Activated T-helper 9 cell treated with anti-CD3 and anti-CD28 coated beads, Interleukin-2, amount 50 U/mL, for 16 hours (primary cell): Measurements from ENCODE around the gene DNAH3.
A peak's percentile ranks its signal among the peaks of the same experiment; 100 is the strongest.
"Not testable (repeated sequence)": the region's sequence is repeated elsewhere in the genome, so short reads cannot be mapped to it uniquely, and the experiment has no call there.

Experiments used
- DNase-seq: peaks from one replicate; pipeline ENCODE4 v3.0.0-alpha.2; 2020; ENCODE audit warnings: low read depth

The DNAH3 gene

DNA sequence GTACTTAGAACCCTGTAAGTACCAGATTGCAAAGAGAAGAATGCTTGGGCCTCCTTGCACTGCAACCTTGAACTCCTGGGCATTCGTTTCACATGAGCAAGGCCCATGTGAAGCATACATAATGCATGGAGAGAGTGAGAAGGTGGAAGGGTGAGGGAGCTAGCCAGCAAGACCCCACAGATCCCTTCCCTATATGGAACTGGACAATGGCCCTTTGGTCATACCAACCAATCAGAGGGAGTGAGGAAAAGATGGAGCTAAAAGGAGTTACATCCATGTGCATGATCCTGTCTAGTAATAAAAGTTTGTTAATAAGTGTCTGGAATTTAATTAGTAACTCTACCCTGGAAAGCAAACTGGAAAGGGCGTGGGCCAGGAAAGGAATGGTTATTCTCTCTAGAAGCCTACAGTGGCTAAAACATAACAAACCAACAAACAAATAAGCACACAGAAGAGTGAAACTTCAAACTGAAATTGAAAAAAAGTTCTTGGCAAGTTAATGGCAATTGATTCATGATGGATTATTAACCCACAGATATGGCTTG lies 29.6 kb downstream of the DNAH3 start:
- no peak for DNase-seq

DNA sequence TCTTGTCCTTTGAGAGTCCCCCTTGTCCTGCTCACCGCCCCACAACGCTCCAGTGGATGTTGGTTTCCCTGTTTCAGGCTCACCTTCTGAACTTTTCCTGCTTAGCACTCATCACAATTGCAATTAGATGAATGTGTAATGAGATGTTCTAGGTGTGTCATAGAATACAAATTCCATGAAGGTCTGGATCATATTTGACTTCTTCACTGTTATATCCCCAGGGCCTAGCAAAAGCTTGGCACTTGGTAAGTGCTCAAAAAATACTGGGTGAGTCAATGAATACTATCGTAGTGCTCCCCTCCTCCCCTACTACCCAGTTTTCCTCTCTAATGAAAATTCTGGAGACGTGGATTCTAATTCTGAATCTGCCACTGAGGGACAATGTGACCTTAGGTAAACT lies 33.1 kb downstream of the DNAH3 start:
- no peak for DNase-seq

DNA sequence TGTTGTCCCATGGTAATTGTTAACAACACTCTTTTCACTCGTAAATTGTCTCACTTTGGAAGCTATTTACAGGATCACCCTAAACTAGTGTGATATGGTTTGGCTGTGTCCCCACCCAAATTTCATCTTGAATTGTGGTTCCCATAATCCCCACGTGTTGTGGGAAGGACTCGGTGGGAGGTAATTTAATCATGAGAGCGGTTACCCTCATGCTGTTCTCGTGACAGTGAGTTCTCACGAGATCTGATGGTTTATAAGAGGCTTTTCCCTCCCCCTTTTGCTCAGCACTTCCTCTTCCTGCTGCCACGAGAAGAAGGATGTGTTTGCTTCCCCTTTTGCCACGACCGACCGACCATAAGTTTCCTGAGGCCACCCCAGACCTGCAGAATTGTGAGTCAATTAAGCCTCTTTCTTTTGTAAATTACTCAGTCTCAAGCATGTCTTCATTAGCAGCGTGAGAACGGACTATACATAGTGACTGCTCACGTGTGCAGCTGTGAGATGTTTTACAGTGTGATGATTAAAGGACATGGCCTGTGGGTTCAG lies 34.4 kb downstream of the DNAH3 start:
- no peak for DNase-seq

DNA sequence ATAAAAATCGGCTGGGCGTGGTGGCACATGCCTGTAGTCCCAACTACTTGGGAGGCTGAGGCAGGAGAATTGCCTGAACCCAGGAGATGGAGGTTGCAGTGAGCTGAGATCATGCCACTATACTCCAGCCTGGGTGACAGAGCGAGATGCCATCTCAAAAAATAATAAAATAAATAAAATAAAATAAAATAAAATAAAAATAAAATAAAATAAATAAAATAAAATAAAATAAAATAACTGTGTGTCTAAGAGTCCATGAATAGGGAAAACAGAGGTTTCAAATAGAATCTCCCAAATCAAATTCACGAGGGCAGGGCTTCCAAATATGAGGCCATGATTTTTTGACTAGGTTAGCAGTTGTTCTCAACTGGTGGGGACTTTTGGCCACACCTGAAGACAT lies 35.1 kb downstream of the DNAH3 start:
- not testable (repeated sequence) for DNase-seq

DNA sequence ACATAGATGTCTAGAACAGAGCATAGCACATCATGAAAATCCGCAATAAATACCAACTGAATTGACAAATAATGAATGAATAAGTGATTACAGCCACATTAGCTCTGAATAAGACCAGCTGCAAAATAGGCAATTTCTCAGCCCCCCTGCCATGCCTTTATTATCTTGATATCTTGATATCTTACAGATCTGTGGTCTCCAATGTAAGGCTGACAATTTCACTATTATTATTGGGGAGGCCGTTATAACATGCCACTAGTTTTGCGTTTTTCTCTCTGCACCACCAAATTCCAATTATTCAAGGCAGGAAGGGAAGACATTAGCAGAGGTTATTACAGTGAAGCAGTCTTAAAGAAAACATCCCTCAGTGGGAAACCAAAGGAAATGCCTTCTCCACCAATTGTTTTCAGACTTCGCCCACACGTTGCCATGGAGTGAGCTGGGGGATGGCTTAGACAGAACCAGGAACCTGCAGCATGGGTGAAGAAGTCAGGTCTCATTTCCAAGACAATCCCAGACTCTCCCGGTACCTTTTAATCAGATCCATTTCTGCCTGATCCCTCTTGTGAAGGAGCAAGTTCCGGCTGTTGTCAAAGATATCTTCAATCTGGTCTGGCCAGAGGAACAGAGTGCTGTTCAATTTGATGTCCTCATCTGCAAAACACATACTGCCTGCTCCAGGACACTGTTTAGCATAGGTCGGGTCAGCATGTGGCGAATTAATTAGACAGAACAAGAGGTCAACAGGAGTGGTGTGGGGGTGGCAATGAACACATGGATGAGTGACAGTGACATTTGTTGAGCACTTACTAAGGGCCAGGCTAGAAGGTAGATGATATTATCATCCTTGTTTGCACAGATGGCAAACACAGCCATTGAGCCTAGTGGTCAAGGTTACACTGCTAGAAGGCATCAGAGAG lies 46.4 kb downstream of the DNAH3 start:
- DNase-seq, result no peak

DNA sequence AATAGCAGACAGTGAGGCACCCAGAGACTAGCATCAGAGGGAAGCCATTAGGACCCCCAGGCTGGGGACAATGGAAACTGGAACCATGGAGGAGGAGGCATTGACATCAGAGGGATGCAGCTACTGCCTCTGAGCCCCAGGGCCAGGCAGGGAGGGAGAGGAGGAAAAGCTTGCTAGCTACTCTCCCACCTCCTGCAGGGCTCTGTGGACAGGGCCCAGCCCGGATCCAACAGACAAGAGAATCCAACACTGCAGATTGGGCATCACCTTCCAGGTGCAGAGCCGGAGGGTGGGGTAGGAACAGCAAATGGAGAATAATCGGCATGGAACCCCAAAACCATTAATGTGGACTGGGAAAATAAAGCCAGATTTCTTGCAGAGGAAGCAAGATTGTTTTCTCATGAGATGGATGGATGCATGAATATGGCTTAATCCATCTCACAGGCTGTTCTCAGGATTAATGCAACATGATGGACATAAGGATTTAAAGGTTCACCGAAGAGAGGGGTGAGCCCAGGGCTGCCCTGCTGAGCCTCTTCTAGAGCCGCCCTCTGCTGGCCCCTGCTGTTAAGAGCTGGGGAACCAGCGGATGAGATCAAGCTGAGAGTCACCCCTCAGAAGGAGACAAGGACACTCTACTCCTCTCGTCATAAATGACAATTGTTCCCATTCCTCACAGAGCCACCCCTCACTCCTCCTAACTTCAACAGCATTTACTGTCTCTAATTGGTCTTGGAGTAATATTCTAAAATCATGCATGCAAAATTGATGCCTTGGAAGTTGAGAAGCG lies 48.8 kb downstream of the DNAH3 start:
- DNase-seq, result no peak

DNA sequence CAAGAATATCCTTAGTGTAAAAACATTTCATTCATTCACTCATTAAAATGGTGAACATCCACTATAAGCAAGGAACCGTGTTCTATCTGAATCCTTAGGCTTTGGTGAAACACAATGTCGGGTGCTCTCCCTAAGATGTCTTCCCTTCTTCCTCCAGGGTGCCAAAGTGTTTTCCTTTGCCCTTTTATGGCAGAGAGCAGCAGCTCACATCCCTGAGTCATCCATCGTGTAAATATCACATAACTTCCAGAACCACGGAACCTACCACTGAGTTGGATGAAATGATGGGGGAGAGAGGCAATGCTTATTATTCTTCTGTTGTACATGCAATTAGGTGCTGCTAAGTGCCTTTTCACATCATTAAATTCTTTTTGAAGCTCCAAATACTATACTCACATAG lies 50.2 kb downstream of the DNAH3 start:
- no peak for DNase-seq

DNA sequence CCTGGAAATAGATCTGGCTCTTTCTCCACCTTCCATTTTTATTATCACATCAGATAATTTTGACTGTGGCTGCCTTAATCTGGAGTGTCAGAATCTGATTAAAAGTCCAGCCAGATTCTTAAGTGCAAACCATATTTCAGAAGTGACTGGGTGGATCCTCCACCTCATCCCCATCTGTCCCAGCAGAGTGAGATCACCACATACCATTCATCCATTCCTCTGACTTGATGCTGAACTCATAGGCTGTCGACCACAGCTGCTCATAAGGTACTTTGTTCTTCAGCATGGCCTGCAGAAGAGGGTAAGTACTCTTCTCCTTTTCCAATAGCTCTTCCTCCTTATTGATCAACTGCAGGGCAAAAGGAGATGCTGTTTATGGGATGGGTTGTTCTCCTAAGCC lies 53.5 kb downstream of the DNAH3 start:
- no peak for DNase-seq

DNA sequence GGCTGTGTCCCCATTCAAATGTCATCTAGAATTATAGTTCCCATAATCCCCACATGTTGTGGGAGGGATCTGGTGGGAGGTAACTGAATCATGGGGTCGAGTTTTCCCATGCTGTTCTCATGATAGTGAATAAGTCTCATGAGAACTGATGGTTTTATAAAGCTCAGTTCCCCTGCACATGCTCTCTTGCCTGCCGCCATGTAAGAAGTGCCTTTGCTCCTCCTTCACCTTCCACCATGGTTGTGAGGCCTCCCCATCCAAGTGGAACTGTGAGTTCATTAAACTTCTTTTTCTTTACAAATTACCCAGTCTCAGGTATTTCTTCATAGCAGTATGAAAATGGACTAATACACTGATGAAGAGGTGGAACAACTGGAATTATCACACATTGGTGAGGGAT lies 55.9 kb downstream of the DNAH3 start:
- not testable (repeated sequence) for DNase-seq

DNA sequence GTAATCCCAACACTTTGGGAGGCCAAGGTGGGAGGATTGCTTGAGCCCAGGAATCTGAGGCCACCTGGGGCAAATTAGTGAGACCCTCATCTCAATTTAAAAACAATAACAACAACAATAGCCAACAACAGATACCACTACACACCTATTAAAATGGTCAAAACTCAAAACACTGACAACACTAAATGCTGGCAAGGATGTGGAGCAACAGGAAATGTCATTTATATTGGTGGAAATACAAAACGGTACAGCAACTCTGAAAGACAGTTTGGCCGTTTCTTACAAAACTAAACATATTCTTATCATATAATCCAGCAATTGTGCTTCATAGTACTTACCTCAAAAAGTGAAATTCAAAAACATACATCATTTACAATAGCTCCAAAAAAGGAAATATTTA lies 57.7 kb downstream of the DNAH3 start:
- DNase-seq, result no peak

DNA sequence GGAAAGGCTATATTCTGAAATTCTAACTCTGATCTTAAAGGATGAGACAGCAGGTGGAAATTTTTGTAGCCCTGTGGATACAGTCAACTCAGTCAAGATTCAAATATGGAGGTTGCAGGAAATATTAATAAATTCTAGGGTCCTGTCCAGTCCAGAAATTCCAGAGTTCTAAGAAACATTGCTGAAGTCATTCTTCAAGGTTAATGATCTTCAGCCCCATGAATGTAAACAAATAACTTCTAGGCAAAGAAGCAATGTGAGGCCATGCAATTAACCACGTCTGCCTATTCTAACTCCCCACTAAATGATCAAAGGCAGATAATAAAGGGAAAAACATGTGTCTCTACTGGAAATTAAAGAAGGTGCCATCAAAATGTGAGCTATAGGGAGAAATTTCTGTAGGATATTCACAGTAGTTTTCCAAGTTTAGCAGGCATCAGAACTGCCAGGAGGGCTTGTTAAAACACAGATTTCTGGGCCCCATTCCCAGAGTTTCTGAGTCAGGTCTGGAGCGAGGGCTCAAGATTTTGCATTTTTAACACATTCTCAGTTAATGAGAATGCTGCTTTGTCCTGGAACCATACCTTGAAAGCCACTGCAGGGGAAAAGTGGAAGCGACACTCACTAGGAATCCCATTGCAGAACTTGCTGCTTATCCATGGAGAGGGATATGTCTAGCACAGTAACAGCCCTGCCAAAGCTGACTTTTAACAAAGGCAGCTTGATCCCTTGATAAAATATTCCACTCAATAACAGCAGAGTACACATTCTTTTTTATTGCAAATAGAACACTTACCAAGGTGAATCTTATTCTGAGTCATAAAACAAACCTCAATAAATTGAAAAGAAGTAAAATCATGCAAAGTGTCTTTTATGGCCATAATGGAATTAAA lies 61.8 kb downstream of the DNAH3 start:
- DNase-seq, result no peak

DNA sequence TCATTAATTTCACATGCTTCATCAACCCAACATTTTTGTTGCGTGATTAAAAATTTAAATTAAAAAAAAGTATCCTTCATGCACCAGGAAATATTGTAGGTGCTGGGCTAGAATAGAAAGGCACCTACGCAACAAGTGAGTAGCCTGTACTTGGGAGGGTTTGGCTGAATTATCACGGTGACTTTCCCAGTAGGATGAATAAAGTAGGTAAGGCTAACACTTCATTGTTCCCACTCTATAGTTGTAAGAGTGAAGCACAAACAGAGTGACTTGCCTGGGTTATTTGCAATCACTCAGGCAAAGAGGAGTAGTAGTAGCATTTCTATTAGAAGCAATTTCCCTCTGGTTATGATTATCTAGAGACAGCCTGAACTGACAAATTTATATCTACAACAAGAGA lies 62.5 kb downstream of the DNAH3 start:
- DNase-seq, result no peak

DNA sequence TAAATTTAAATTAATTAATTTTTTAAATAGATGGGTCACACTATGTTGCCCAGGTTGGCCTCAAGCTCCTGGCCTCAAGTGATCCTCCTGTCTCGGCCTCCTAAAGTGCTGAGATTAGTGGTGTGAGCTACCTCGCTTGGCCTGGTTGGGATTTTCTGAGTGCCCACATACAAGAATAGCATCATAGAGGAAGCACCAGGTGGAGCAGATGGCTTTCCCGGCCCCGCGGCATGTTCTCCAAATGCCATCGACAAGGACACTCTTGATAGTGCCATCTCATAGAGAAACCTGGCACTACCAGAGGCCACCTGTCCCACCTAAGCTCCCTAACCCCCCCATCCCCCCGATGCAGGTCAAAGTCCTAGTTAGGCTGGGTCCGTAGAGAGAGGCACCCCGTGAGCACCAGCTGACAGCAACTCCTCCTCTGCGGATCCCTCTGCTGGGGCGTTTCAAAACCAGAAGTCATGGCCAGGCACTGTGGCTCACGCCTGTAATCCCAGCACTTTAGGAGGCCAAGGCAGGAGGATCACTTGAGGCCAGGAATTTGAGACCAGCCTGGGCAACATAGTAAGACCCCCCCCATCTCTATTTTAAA lies 65.9 kb downstream of the DNAH3 start:
- DNase-seq, result no peak

DNA sequence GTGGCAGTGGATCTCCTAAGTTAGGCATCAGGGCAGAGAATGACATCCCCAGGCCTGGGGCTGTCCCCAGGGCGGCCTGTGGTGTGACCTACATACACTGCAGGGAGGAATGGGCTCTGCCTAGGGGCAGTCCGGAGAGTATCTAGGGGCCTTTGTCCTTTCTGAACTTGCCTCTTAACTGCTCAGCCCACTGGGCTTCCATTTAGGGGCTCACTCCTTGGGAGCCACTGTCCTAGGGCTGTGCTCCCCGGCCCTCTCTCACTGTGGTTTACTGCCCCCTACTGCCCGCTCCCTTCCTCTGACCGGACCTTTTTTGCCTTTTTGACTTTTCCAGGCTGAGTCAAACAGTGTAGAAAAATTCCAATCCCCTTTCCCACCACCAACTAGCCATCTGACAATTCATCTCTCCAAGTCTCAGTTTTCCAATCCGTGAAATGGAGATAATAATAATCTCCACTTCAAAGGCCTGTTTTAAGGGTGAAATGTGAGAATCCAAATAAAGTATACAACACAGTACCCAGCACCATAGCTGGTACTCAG lies 66.8 kb downstream of the DNAH3 start:
- DNase-seq, result peak; percentile 20

DNA sequence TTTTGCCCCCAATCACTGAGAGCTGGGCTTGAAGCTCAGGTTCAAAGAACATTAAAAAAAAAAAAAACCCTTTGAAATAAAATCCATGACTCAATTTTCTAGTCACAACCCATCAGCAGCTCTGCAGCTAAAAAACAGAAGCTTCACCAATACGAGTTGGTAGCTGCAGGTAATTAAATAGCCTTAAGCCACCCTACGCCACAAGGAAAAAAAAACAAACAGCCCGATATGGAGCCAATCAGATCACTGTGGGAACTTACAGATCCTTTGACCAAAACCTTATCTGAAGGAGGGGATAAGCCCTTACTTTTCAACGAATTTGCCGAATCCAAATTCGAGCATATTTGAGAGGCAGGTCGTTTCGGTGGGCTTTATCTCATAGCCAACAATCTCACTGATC lies 69.3 kb downstream of the DNAH3 start:
- no peak for DNase-seq

DNA sequence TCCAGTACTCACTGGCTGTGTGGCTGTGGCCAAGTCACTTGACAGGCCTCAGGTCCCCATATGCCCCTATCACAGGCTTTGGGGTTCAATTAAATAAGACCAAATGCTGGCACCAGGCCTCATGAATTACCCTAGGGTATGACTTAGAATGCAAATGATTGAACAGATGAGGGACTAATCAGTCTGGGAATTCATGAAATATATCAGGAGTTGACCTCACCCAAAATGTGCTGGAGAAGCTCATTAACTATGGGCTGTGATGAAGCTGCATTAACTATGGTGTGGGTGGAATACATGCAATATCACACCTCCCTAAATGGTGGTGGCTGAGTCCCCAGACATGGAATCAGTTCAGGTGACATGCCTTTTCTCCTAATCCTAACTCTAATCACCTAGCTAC lies 72.1 kb downstream of the DNAH3 start:
- no peak for DNase-seq

DNA sequence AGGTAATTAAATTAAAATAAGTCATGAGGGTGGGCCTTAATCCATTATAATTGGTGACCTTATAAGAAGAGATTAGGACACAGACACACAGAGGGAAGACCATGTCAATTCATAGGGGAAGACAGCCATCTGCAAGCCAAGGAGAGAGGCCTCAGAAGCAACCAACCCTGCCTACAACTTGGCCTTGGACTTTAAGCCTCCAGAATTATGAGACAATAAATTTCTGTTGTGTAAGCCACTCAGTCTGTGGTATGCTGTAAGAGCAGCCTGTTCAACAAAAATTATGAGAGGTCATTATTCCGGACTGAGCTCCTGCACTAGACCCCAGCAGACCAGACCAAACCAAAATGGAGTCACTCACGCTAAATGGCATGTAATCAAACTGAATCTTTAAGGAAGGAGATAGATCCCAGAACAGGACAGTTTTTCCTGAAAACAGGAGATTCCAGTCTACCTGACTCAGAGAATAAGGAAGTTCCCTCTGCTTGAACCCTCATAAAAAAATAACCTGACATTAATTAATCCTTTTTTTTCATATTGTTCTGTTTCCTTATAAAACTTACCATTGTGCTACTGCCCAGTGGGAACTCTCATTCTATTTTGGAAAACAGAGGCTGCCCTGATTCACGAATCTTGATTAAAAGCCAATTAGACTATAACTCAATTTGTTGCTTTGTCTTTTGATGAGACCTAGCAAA lies 74.3 kb downstream of the DNAH3 start:
- DNase-seq, result no peak

DNA sequence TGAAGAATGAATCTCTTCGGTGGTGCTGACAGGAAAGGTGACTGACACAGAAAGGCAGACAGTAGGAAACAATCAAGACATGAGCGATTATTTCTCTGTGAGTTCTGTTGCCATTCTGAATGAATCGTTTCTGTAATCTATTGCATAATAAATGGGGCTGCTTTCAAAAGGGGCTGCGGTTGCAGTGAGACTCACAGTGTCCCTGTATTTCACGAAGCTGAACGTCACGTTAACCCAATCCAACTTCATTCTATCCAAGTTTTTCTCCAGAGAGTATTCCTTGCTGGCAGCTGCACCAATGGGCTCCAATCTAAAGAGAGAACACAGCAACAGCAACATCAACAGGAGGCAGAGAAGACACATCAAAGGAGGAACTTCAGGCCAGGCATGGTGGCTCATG lies 75.4 kb downstream of the DNAH3 start:
- no peak for DNase-seq

DNA sequence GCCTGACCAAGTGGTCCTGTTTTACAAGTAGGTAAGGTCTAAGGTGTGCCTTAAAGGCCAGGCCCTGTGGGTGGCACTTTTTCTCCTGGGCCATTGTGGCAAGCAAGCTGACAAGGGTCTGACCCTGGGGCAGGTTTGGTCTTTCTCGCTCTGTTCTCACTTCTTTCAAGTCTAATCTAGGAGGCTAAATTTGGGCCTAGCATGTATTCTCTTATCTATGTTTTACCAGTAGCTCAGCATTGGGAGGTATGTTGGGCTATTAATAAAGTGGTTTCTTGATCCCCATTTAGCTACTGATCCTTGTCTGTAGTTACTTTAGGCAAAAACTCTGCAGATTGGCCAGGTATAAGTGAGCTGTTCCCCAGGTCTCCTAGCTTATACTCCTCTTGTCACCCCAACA lies 77.7 kb downstream of the DNAH3 start:
- DNase-seq, result no peak

DNA sequence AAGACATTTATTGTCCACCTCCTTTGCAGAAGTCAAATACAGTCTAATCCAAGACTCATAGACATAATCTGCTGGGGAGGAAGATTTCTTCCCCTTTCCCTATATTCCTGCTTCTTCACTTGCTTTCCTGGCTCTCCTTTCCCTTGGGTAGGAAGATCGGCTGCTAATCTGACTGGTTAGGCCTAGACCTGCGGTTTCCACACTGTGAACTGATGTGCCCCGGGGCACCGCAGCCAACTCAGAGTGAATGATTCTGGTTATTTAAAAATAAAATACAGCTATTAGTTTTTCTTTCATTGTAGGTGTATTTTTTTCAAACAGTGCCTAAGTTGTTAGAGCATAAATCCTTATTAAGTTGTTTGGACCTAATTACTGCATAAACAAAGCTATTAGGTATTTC lies 78.9 kb downstream of the DNAH3 start:
- no peak for DNase-seq
